IMR-90 (cell line): Measurements from ENCODE around the gene GATA5.

Source experiments
- BHLHE40 ChIP-seq: fragments of 150-350 bp; IDR thresholded peaks from 2 replicates; pipeline ENCODE4 v1.6.1; 2016; ENCODE audit warnings: mild to moderate bottlenecking, low read depth, low read length
- CEBPB ChIP-seq: IDR thresholded peaks from 2 replicates; pipeline ENCODE4 v1.6.1; 2012; ENCODE audit warnings: low read depth, low read length, improper control_type of control experiment
- CHD1 ChIP-seq: IDR thresholded peaks from 2 replicates; pipeline ENCODE4 v1.6.1; 2012; ENCODE audit warnings: low read depth, low read length, improper control_type of control experiment
- FOS ChIP-seq: fragments of 150-350 bp; IDR thresholded peaks from 2 replicates; pipeline ENCODE4 v1.6.1; 2016; ENCODE audit warnings: low read depth, low read length
- MXI1 ChIP-seq: IDR thresholded peaks from 2 replicates; pipeline ENCODE4 v1.6.1; 2012; ENCODE audit warnings: low read depth, mild to moderate bottlenecking, low read length, moderate library complexity, borderline replicate concordance
- NFE2L2 ChIP-seq: fragments of 150-350 bp; IDR thresholded peaks from 2 replicates; pipeline ENCODE4 v1.6.1; 2016; ENCODE audit warnings: low read depth, mild to moderate bottlenecking, low read length
- POLR2A ChIP-seq: IDR thresholded peaks from 2 replicates; pipeline ENCODE4 v1.6.1; 2012; ENCODE audit warnings: mild to moderate bottlenecking, low read depth, low read length
- RAD21 ChIP-seq: IDR thresholded peaks from 2 replicates; pipeline ENCODE4 v1.6.1; 2012; ENCODE audit warnings: low read length, improper control_type of control experiment
- RCOR1 ChIP-seq: IDR thresholded peaks from 2 replicates; pipeline ENCODE4 v1.6.1; 2012; ENCODE audit warnings: mild to moderate bottlenecking, low read length, improper control_type of control experiment; ENCODE audit not compliant: insufficient replicate concordance
- RFX5 ChIP-seq: IDR thresholded peaks from 2 replicates; pipeline ENCODE4 v1.8.0; 2012; ENCODE audit warnings: low read depth, mild to moderate bottlenecking, low read length, moderate library complexity
- SMC3 ChIP-seq: fragments of 150-350 bp; IDR thresholded peaks from 2 replicates; pipeline ENCODE4 v1.6.1; 2016; ENCODE audit warnings: low read depth, mild to moderate bottlenecking, antibody characterized with exemption, low read length, moderate library complexity
- TF ChIP-seq, protein P1 (sequence below): conservative IDR thresholded peaks from 2 replicates; pipeline ENCODE4 v1.5.1; 2012; ENCODE audit warnings: mild to moderate bottlenecking, low read depth, low read length, improper control_type of control experiment
- TF ChIP-seq, protein P2 (sequence below): fragments of 150-350 bp; IDR thresholded peaks from 2 replicates; pipeline ENCODE4 v1.6.1; 2017; ENCODE audit warnings: mild to moderate bottlenecking, antibody characterized with exemption, low read length, low read depth
- TF ChIP-seq, protein P3 (sequence below): fragments of 150-350 bp; IDR thresholded peaks from 2 replicates; pipeline ENCODE4 v1.6.1; 2016; ENCODE audit warnings: low read depth, mild to moderate bottlenecking, low read length, moderate library complexity, borderline replicate concordance

DNA sequence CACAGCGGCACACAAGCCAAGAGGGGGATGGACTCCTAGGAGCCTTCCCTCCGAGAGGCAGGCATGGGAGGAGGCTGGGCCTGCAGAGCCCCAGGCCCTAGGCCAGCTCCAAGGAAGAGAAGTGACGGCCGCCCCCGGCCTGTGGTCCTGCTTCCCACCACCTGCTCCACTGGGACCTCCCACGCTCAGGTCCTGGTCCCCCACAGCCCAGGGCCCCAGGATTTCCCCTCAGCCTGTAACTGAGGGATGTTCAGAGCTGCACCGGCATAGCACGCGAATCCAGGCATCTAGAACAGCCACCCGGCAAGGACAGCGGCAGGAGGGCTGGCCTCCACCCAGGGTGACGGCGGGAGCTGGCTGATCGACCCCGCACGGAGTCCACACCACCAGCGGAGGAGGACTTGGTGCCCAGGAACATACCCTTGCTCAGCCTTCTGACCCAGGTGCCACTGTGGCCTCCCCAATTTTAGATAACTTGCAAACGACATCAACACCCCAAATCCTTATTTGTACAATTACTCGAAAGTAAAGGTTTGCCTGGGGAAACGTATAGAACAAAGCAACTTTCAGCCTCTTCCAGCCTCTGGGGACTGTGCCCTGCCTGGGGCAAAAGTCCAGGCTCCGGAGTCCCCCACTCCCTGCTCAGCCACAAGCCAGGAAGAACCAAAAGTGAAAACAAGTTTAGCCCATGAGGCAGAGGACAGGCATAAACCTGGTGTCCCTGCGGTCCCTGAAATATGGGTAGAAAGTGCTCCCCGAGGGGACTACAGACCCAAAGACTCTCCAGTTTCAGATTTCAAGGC, 3.5 kb downstream of the GATA5 start:
- TF ChIP-seq, protein P1, sequence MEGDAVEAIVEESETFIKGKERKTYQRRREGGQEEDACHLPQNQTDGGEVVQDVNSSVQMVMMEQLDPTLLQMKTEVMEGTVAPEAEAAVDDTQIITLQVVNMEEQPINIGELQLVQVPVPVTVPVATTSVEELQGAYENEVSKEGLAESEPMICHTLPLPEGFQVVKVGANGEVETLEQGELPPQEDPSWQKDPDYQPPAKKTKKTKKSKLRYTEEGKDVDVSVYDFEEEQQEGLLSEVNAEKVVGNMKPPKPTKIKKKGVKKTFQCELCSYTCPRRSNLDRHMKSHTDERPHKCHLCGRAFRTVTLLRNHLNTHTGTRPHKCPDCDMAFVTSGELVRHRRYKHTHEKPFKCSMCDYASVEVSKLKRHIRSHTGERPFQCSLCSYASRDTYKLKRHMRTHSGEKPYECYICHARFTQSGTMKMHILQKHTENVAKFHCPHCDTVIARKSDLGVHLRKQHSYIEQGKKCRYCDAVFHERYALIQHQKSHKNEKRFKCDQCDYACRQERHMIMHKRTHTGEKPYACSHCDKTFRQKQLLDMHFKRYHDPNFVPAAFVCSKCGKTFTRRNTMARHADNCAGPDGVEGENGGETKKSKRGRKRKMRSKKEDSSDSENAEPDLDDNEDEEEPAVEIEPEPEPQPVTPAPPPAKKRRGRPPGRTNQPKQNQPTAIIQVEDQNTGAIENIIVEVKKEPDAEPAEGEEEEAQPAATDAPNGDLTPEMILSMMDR = no peak
- no peak for TF ChIP-seq SMC3
- TF ChIP-seq POLR2A = no peak
- no peak for TF ChIP-seq MXI1
- TF ChIP-seq, protein P2, sequence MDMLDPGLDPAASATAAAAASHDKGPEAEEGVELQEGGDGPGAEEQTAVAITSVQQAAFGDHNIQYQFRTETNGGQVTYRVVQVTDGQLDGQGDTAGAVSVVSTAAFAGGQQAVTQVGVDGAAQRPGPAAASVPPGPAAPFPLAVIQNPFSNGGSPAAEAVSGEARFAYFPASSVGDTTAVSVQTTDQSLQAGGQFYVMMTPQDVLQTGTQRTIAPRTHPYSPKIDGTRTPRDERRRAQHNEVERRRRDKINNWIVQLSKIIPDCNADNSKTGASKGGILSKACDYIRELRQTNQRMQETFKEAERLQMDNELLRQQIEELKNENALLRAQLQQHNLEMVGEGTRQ = no peak
- TF ChIP-seq CEBPB = no peak
- TF ChIP-seq FOS = no peak
- no peak for TF ChIP-seq RCOR1
- no peak for TF ChIP-seq CHD1
- no peak for TF ChIP-seq RAD21
- TF ChIP-seq RFX5 = no peak
- TF ChIP-seq NFE2L2 = no peak
- TF ChIP-seq BHLHE40 = no peak
- TF ChIP-seq, protein P3, sequence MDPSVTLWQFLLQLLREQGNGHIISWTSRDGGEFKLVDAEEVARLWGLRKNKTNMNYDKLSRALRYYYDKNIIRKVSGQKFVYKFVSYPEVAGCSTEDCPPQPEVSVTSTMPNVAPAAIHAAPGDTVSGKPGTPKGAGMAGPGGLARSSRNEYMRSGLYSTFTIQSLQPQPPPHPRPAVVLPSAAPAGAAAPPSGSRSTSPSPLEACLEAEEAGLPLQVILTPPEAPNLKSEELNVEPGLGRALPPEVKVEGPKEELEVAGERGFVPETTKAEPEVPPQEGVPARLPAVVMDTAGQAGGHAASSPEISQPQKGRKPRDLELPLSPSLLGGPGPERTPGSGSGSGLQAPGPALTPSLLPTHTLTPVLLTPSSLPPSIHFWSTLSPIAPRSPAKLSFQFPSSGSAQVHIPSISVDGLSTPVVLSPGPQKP = no peak
